Stimulated activated CD8-positive, alpha-beta memory T cell treated with anti-CD3 and anti-CD28 coated beads, Interleukin-4, amount 100 ng/mL, for 4 hours (primary cell): ENCODE measurements around the gene SEC14L3.

ENCODE experiments used
- DNase-seq, 2 donors: peaks; one replicate each; pipeline ENCODE4 v3.0.0-alpha.2; 2020; ENCODE audit warnings: low read depth in 2 of 2, low spot score in 1 of 2

SEC14L3 gene

DNA sequence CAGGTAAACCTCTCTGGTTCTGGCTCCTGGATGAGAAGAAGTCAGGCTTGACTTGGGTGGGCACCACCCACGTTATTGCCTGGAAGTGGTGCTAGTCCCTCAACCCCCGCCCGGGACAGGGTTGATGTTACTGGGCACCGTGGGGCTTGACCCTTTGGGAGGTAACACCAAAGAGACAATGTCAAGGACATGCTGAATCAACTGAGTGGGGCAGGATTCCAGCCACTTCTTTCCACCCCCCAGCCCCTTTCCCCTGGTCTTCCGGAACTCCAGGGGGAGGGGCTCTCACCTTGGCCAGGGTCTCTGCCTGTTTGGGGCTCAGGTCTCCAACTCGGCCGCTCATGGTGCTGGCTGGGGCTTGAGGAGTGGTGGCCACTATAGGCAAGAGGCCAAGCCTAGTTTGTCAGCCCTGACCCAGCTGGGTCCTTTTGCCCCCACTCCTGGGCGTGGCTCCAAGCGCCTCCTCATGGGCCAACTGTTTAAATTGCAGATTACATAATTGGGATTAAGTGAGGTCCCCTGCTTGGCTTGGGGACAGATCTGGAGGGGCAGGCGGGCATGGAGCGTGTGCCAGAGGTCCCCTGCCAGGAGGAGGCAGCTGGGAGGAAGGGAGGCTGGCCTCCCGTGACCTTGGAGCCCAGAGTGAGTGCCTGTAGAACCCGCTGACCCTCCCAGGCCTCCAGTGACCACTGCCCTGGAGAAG is at the start of gene SEC14L3:
Gene SEC14L3 (minus strand): TSS at position 402 of the 703 bp plus-strand sequence. CDS start 59 bp downstream, at position 343.
- no peak for DNase-seq

- no peak for DNase-seq
These were observed 48.1 kb upstream of the SEC14L3 start for GRCh38 chr22:30519842-30520425.

DNA sequence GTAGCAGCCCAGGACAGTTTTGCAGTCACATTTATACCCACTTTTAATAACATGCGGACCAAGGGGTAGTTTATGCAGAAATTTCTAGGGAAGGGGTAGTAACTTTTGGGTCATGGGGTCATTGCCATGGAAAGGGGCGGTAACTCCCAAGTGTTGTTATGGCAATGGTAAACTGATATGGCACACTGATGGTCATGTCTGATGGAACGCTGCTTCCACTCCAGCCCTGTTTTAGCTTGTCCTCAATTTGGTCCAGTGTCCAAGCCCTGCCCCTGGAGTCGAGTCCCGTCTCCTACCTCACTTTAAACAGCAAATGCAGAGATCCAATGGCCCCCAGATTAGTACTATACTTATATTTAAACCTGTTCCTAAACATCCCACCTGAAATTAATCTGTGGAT is 44.9 kb upstream of the SEC14L3 start:
- DNase-seq: no peak

DNA sequence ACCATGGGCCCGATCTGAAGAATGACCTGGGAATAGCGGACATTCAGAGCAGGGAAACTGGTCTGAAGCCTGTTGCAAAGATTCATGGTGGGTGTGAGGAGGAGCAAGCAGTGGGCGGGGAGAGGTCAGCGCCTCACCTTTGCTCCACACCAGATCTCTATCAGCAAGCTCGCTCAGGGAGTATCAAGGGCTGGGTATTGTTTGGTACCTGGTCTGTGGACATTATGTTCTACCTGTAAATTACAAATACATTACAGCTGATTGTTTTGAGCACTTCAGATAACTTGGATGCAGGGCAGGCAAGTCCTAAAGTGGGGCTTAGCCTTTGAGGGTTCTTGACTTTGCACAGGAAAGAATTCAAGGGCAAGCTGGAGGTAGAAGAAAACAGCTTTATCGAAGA is 44.5 kb upstream of the SEC14L3 start:
- DNase-seq: no peak

GRCh38 chr22:30514252-30514651 is 42.4 kb upstream of the SEC14L3 start:
- DNase-seq: no peak

GRCh38 chr22:30513462-30513861 is 41.6 kb upstream of the SEC14L3 start:
- no peak for DNase-seq

DNA sequence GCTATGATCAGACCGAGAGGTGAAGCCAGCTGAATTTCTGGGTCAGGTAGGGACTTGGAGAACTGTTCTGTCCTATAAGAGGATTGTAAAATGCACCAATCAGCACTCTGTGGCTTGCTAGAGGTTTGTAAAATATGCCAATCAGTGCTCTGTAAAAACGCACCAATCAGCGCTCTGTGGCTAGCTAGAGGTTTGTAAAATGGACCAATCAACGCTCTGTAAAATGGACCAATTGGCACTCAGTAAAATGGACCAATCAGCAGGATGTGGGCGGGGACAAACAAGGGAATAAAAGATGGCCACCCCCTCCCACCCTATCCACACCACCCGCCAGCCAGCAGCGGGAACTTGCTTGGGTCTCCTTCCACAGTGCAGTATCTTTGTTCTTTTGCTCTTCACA is 40.1 kb upstream of the SEC14L3 start:
- DNase-seq: no peak

DNA sequence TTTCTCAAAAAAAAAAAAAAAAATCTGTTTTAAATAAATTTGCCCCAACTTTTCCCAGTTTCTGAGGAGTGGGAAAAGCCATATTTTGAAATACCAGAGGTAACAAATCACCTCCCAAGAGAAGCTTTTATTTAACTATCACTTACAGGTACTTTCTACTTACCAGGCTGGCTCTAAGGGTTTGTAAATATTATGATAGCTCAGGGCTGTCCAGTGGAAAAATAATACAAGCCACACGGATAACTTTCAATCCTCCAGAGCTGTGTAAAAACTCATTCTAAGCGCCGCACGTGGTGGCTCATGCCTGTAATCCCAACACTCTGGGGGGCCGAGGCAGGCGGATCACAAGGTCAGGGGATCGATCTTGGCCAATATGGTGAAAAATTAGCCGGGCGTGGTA is 39.3 kb upstream of the SEC14L3 start:
- no peak for DNase-seq

DNA sequence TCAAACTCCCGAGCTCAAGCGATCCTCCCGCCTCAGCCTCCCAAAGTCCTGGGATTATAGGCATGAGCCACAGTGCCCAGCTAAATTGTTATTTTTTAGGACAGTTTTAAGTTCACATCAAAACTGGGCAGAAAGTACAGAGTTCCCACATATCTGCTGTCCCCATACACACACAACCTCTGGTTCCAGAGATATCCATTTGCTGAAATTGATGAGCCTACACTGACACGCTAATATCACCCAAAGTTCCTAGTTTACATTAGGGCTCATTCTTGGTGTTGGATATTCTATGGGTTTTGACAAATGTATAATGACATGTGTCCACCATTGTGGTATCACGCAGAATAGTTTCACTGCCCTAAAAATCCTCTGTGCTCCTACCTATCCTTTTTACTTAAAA is 36.4 kb upstream of the SEC14L3 start:
- DNase-seq: no peak

DNA sequence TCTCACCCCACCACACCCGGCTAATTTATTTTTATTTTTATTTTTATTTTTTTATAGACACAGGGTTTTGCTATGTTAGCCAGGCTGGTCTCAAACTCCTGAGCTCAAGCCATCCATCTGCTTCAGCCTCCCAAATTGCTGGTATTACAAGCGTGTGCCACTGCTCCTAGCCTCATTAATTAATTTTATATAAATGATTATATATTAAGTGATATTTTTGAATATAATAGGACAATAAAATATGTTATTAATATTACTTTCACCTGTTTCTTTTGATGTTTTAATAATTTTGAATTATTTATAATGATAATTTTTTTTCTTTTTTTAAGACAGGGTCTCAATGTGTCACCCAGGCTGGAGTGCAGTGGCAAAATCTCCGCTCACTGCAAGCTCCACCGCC is 35.9 kb upstream of the SEC14L3 start:
- no peak for DNase-seq

DNA sequence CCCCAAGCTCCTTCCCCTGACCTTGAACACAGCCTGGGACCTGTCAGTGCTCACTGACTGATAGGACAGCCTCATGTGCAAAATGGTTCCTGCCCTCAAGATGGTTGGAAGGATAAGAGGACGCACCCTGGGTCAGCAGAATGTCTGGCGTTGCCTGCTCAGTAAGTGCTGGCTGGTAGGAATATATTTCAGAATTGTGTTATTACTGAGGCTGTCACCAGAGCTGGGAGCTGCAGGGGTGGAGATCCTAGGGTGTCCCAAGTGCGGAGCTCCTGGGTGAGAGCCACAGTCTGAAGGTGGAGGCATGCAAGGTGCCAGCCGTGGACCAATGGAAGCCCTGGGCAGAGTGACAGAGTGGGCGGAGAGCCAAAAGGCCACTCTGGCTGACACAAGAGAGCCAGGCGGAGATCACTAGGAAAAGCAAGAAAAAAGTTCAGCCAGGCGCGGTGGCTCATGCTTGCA is 34.7 kb upstream of the SEC14L3 start:
- DNase-seq: no peak

DNA sequence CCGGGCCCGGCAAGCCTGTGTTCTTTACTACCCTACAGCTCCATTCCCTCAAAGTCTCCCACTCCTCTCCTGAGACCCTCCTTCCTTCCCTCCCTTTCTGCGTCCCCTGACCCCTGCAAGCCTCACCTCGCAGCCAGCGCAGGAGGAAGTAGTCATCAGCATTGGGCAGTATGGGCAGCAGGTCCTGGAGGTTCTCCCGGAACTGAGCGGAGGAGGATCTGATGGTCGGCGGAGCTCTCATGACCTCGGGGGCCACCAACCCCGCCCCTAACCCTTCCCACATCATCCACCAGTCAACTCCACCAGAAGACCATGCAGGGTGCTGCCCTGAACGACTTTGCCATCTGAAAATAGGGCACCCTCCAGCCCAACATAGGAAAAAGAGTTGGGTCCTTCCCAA is 31.7 kb upstream of the SEC14L3 start:
- DNase-seq: no peak

DNA sequence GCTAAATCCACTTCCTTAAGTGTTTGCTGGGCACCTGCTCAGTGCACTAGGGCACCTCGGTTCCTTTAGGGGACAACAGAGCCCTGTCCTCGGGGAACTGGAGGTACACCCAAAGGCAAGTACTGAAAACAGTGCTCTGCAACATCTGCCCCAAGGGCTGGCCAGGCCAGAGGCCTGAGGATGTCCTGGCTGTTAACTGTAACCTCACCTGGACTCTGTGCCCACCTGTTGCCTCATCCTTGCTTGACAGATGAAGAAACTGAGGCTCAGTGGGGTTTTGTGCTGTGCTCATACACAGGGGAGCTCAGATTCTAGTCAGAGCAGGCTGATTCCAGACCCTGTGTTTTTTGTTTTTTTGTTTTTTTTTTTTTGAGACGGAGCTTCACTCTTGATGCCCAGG is 31.1 kb upstream of the SEC14L3 start:
- no peak for DNase-seq

- no peak for DNase-seq
These were observed 30.3 kb upstream of the SEC14L3 start for GRCh38 chr22:30502153-30502552.

GRCh38 chr22:30500628-30501027 is 28.8 kb upstream of the SEC14L3 start:
- DNase-seq: no peak

GRCh38 chr22:30497466-30498150 is 25.8 kb upstream of the SEC14L3 start:
- no peak for DNase-seq

DNA sequence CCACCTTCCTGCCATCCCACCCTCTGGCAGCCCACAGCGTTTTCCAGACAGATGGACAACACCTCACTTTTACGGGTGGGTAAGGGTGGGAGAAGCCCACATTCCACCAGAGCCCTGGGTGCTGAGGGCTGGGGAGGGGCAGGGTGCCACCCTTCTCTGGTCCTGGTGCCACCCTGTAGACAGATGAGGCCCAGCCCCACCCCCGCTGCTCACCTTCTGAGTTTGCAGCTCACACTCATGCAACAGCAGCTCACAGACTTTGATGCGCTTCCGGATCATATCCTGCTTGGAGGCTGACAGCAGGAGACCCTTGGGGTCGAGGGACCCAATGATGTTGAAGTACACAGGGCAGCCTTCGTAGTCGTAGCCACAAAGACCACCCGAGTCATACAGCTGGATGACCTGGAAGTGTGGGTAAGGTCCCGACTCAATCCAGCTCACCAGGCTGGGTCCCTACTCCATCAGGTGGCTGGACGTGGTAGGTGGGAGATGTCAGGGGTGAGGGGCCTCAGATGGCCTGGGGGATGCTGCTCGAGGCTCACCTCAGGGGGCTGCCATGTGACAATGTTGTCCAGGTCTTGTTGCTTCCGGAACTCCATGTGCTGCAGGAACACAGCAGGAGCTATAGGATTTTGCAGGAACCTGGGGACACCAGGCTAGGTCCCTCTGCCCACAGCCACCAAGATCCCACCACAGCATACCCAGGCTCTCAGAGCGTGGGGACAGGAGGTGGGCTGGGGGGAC is 23.4 kb upstream of the SEC14L3 start:
- DNase-seq: no peak

DNA sequence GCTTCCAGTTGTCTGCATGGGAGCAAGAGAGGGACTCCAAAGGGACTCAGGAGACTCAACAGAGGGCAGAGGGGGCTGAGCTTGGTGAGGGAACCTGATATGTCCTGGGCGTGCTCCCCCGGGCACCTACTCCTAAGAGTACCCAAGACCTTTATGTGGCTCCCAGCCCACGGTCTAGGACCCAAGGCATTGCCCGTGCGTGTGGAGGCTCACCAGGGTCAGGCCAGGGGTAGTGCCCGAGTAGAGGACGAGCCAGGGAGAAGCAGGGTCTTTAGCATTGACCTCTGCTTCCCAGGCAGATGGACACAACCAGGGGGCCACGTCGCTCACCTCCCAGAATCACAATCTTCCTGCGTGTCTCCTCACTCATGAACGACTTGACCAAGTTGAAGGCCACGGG is 20.3 kb upstream of the SEC14L3 start:
- DNase-seq: no peak

GRCh38 chr22:30491381-30491780 is 19.6 kb upstream of the SEC14L3 start:
- DNase-seq: no peak

GRCh38 chr22:30490399-30490798 is 18.6 kb upstream of the SEC14L3 start:
- DNase-seq: no peak

DNA sequence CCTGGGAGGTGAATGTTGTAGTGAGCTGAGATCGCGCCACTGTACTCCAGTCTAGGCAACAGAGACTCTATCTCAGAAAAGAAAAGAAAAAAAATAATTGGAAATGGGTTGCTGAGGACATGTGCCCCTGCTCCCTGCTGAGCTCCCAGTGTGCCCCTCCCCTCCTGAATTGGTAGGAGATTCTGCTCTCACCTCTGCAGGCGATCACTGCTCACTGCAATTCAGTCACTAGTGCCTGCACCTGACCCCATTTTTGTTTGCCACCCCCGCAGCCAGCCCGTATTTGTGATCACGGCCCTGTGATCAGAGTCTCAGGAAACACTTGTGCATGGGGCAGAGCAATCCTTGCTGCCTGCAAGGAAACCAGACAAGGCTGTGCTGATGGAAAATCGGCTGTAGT is 16.3 kb upstream of the SEC14L3 start:
- no peak for DNase-seq

GRCh38 chr22:30486661-30487115 is 14.9 kb upstream of the SEC14L3 start:
- DNase-seq: no peak
